Left ventricle myocardium inferior (tissue), 1 donor: ENCODE data around the gene OR5I1. TPM values are rescaled to one million over a fixed set of nuclear protein-coding genes. Genes with fewer than 3 reads are reported as not detected.
"Not testable (repeated sequence)": the region's sequence is repeated elsewhere in the genome, so short reads cannot be mapped to it uniquely, and the experiment has no call there.

ENCODE experiments used
- DNase-seq: peaks from one replicate; pipeline ENCODE4 v3.0.0-alpha.2; 2020
- H3K27ac ChIP-seq: fragments of 200-600 bp; replicated peaks from 2 replicates; pipeline ENCODE4 v1.8.0; 2021
- H3K27me3 ChIP-seq: fragments of 200-600 bp; 2 replicates; pipeline ENCODE4 v1.8.0; 2021; ENCODE audit warnings: low read depth
- H3K36me3 ChIP-seq: fragments of 200-600 bp; 2 replicates; pipeline ENCODE4 v1.8.0; 2021
- H3K4me1 ChIP-seq: fragments of 200-600 bp; 2 replicates; pipeline ENCODE4 v1.8.0; 2021
- H3K4me3 ChIP-seq: fragments of 200-600 bp; 2 replicates; pipeline ENCODE4 v1.8.0; 2021; ENCODE audit warnings: mild to moderate bottlenecking, moderate library complexity
- H3K9me3 ChIP-seq: fragments of 200-600 bp; replicated peaks from 2 replicates; pipeline ENCODE4 v1.8.0; 2021
- CTCF ChIP-seq: fragments of 200-600 bp; IDR thresholded peaks from 2 replicates; pipeline ENCODE4 v1.8.0; 2021; ENCODE audit warnings: antibody characterized with exemption, mild to moderate bottlenecking, borderline replicate concordance
- intact Hi-C: fragments of 100-400 bp; cut with micrococcal nuclease; formaldehyde crosslinking; loops from one replicate; pipeline ENCODE4 v1.11.0; 2022
- total RNA-seq: library from RNA; stranded (reverse); fragmentation: NEBNext Ultra II Directional; extraction: Animal tissue kit (Norgen Biotek cat#: 25700); gene quantifications from one replicate; pipeline ENCODE4 v1.2.1, GENCODE V29; 2021
- donor health status: DM: no; HTN: yes; CAD: no; lungs with severe emphysema.

The OR5I1 gene
- total RNA-seq, 1 donor from 2014 or later: not detected

- TF ChIP-seq CTCF: no peak
- Histone ChIP-seq H3K9me3 (peaks cover 5% of the 10 kb centered on the region), H3K36me3 (no peaks in the 10 kb centered on the region), H3K27ac (no peak overlapping the region), H3K4me3 (no peak overlapping the region), H3K4me1 (no peaks in the 10 kb centered on the region), H3K27me3 (no peaks in the 10 kb centered on the region)
- DNase-seq: no peak
- intact Hi-C loops: no loop called here
Measured at GRCh38 chr11:55902308-55902707, 33.9 kb downstream of the OR5I1 start.

- no peaks in the 10 kb centered on the region for H3K36me3 ChIP-seq
- H3K4me1 ChIP-seq: no peaks in the 10 kb centered on the region
- no peaks in the 10 kb centered on the region for H3K27me3 ChIP-seq
- TF ChIP-seq CTCF: no peak
- H3K9me3 ChIP-seq: peaks cover 15% of the 10 kb centered on the region
- H3K27ac ChIP-seq: no peak overlapping the region
- no peak overlapping the region for H3K4me3 ChIP-seq
- DNase-seq: no peak
- intact Hi-C loops: no loop called here
Measured at GRCh38 chr11:55895216-55895615, 41.0 kb downstream of the OR5I1 start.

- H3K27ac ChIP-seq, intact Hi-C loops, H3K27me3 ChIP-seq, DNase-seq, H3K9me3 ChIP-seq, H3K4me1 ChIP-seq, H3K4me3 ChIP-seq, H3K36me3 ChIP-seq: not testable (repeated sequence)
Measured at GRCh38 chr11:55885481-55885880, 50.7 kb downstream of the OR5I1 start.

Other genes starting within 250 kb of the OR5I1 start
- gene OR5D13, start 163.0 kb downstream of the OR5I1 start, total RNA-seq: not detected
- gene OR5D14, start 140.8 kb downstream of the OR5I1 start, total RNA-seq: not detected
- not detected for gene OR5L1, start 125.0 kb downstream of the OR5I1 start, total RNA-seq
- gene OR5D18, start 116.8 kb downstream of the OR5I1 start, total RNA-seq: not detected
- gene OR5L2, start 109.2 kb downstream of the OR5I1 start, total RNA-seq: not detected
- not detected for gene OR5D16, start 97.6 kb downstream of the OR5I1 start, total RNA-seq
- not detected for gene TRIM51, start 53.1 kb downstream of the OR5I1 start, total RNA-seq
- not detected for gene OR5W2, start 21.8 kb downstream of the OR5I1 start, total RNA-seq
- gene OR10AG1, start 33.5 kb upstream of the OR5I1 start, total RNA-seq: not detected
- not detected for gene OR5F1, start 58.2 kb upstream of the OR5I1 start, total RNA-seq
- gene OR5AS1, start 91.3 kb upstream of the OR5I1 start, total RNA-seq: not detected
- gene OR8I2, start 156.9 kb upstream of the OR5I1 start, total RNA-seq: not detected
- not detected for gene OR8H2, start 167.3 kb upstream of the OR5I1 start, total RNA-seq
- not detected for gene OR8H3, start 186.0 kb upstream of the OR5I1 start, total RNA-seq
- not detected for gene OR8J3, start 203.8 kb upstream of the OR5I1 start, total RNA-seq
- gene OR8K5, start 223.9 kb upstream of the OR5I1 start, total RNA-seq: not detected
- gene OR5J2, start 240.2 kb upstream of the OR5I1 start, total RNA-seq: not detected